ENCODE results near the gene PROZ.

Gene PROZ

GRCh38 chr13:113140677-113141600 is 17.5 kb upstream of the PROZ start:
- no peak for DNase-seq (ENCODE audit: low read depth in 3 of 3)

GRCh38 chr13:113141601-113141970 is 16.9 kb upstream of the PROZ start:
- DNase-seq (ENCODE audit: low read depth in 3 of 3), result no peak

- DNase-seq (ENCODE audit: low read depth in 3 of 3), result no peak
Measured at GRCh38 chr13:113142876-113143275, 15.6 kb upstream of the PROZ start.

GRCh38 chr13:113143466-113144254 is 14.8 kb upstream of the PROZ start:
- DNase-seq (ENCODE audit: low read depth in 3 of 3), result no peak

- DNase-seq (ENCODE audit: low read depth in 3 of 3), result no peak
Measured at GRCh38 chr13:113144255-113144629, 14.2 kb upstream of the PROZ start.

DNA sequence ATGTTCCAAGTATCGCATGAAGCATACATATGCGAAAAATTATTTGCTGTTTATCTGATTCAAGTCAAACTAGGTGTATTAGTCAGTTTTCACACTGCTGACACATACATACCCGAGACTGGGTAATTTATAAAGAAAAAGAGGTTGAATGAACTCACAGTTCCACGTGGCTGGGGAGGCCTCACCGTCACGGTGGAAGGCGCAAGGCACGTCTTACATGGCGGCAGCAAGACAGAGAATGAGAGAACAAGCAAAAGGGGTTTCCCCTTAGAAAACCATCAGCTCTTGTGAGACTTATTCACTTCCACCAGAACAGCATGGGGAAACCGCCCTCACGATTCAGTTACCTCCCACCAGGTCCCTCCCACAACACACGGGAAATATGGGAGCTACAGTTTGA is 13.0 kb upstream of the PROZ start:
- DNase-seq (ENCODE audit: low read depth in 3 of 3), result no peak

DNA sequence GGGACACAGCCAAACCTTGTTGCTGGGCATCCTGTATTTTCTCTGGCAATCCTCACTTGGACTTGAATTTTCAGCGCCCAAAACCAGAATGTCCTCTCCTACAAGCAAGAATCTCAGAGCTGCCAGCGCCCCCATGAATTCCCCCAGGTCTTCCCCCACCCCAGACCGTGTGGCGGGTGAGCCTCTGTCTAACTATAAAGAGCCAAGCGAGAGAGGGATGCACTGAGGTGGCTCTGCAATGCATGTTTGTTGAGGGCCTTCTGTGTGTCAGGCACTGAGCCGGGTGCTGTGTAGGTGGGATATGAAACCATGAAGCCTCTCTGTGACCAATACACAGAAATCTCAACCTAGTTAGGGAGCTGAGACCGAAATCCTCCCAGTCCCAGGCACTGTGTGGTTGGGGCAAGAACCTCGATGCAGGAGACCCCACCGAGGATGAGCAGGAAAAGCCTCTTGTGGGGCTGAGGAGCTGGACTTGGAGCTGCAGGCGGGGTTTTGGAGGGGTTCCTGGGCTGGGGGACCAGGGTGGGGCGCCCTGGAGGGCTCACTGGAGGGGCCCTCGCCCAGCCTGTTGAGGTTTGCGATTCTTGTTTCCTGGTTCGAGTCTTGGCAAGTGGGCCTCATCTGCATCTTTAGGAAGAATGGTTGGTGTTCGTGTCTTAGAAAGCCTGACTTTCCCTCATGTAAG is 12.4 kb upstream of the PROZ start:
- DNase-seq (ENCODE audit: low read depth in 3 of 3), result no peak

DNA sequence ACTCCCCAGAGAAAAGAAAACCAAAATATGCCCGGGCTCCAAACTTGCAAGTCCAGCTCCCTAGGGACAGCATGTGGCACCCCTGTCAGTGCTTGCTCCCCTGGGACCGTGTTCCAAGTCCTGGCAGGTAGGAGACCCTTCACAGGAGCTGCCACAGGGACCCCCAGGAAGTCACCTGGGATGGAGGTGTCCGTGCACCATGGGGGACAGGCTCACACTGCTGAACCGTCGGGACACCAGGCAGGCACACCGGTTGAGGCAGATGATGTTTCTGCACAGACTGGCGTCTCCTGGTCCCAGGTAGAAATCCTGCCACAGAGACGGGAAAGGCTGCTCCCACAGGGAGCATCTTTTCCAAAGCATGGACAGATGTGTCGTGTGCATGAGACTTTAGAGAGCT is 11.7 kb upstream of the PROZ start:
- no peak for DNase-seq (ENCODE audit: low read depth in 3 of 3)

- DNase-seq (ENCODE audit: low read depth in 3 of 3), result no peak
Measured at GRCh38 chr13:113147206-113147605, 11.2 kb upstream of the PROZ start.

DNA sequence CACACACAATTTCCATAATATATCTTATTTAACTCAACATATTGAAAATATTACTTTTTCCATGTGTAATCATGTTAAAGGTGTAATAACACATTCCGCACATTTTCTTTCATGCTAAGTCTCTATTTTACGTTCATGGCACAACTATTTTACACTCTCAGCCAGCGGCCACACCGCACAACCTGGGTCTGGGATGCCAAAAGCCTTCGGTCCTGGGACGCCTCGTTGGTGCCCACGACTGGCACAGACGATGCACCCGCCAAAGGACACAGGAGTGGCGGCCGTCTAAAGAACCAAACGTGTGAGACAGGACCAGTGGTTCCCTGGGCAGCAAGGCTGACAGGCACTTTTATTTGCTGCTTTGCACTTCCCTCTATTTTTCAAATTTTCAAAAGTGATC is 10.0 kb upstream of the PROZ start:
- DNase-seq (ENCODE audit: low read depth in 3 of 3), result no peak

GRCh38 chr13:113148940-113149503 is 9.4 kb upstream of the PROZ start:
- DNase-seq (ENCODE audit: low read depth in 3 of 3), result no peak

- DNase-seq (ENCODE audit: low read depth in 3 of 3), result no peak
Measured at GRCh38 chr13:113149711-113150549, 8.5 kb upstream of the PROZ start.

- no peak for DNase-seq (ENCODE audit: low read depth in 3 of 3)
Measured at GRCh38 chr13:113150550-113151365, 7.7 kb upstream of the PROZ start.

GRCh38 chr13:113151745-113152690 is 6.4 kb upstream of the PROZ start:
- DNase-seq (ENCODE audit: low read depth in 3 of 3), result no peak

- DNase-seq (ENCODE audit: low read depth in 3 of 3), result no peak
Measured at GRCh38 chr13:113152691-113152983, 5.8 kb upstream of the PROZ start.

- peak in 1 of 3 experiments; percentile 23 for DNase-seq (ENCODE audit: low read depth in 3 of 3)
Measured at GRCh38 chr13:113152984-113153809, 5.3 kb upstream of the PROZ start.

- peak; percentile 48 to 69 (median 51) for DNase-seq (ENCODE audit: low read depth in 3 of 3)
Measured at GRCh38 chr13:113153810-113154748, 4.4 kb upstream of the PROZ start.

Measured in stimulated activated CD4-positive, alpha-beta T cell treated with anti-CD3 and anti-CD28 coated beads, TNF-alpha, amount 100 ng/mL, for 4 hours (primary cell).